Choroid plexus epithelial cell (primary cell): Measurements from ENCODE around the gene GRK7.
A peak's percentile ranks its signal among the peaks of the same experiment; 100 is the strongest.

Experiments used
- DNase-seq: peaks from one replicate; pipeline ENCODE4 v3.0.0-alpha.2; 2010; ENCODE audit warnings: low read depth
- H3K4me3 ChIP-seq: 2 replicates; pipeline ENCODE4 v1.5.1; 2011; ENCODE audit warnings: low read depth, mild to moderate bottlenecking, control low read depth, low read length, moderate library complexity
- CTCF ChIP-seq: conservative IDR thresholded peaks from 2 replicates; pipeline ENCODE4 v1.5.1; 2011; ENCODE audit warnings: low read depth, mild to moderate bottlenecking, control low read depth, inconsistent platforms, low read length, moderate library complexity

GRK7 gene

DNA sequence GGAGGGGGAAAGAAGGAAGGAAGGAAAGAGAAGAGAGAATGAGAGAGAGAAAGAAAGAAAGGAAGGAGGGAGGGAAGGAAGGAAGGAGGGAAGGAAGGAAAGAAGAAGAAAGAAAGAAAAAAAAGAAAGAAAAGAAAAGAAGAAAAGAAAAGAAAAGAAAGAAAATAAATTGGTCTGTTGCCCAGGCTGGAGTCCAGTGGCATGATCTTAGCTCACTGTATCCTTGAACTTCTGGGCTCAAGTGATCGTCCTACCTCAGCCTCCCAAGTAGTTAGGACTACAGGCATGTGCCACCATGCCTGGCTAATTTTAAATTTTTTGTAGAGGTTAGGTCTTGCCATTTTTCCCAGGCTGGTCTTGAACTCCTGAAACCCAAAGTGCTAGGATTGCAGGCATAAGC lies 36.7 kb upstream of the GRK7 start:
- no peak for TF ChIP-seq CTCF
- DNase-seq: no peak
- no peak overlapping the region for H3K4me3 ChIP-seq

- DNase-seq: peak; percentile 32
- no peak overlapping the region for H3K4me3 ChIP-seq
- no peak for TF ChIP-seq CTCF
Observed at GRCh38 chr3:141728355-141728892, 34.8 kb upstream of the GRK7 start.

DNA sequence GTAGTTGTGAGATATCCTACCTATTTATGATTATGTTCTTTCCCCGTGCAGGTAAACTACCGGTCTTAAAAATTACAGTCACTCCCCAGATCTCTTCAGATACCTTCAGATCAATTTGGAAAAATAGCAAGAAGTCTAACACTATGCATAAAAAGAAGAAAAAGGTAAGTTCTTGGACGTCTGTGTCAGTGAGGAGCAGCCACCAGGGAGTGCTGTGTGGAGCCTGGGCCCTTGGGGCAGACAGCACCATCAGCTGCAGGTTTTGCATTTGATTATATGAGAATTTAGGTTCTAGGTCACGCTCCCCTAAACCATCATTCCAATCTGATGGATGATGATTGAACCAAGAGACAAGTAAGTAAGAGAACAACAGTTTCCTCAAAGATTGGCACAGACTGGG lies 34.0 kb upstream of the GRK7 start:
- TF ChIP-seq CTCF: peak; percentile 26
- DNase-seq: no peak
- H3K4me3 ChIP-seq: no peak overlapping the region

- DNase-seq: no peak
- H3K4me3 ChIP-seq: no peak overlapping the region
- no peak for TF ChIP-seq CTCF
Observed at GRCh38 chr3:141735176-141735575, 28.0 kb upstream of the GRK7 start.

DNA sequence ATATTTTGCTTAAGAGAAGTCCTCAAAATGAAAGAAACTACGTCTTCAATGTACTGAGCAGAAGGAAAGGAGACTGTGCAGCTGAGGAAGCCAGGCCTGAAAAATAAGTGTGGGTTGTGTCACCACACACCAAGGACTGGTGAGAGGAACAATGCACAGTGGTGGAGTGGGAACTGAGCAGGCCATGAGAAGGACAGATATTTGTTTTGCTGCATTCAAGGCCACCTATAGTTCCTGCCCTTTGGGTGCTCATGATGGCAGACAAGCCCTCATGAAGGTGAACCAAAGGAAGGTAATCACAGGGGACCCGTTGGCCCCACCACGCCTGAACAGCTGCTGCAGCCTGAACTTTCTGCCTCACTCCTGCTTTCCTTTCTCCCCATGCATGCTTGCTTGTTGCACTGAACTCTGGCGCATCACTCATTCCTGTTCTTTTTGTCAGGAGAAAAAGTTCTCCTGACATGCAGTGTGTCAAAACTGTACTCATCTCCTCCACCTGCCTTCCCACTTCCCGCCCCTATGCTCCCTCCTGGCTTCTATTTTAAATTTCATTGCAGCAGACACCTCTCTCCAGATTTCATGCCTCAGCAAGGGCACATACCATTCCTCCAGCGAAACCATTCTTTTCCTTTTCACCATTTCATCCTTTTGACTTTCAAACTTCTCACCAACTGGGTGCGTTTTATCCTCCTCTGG lies 27.3 kb upstream of the GRK7 start:
- no peak for DNase-seq
- TF ChIP-seq CTCF: no peak
- H3K4me3 ChIP-seq: no peak overlapping the region

- no peak for TF ChIP-seq CTCF
- DNase-seq: no peak
- no peak overlapping the region for H3K4me3 ChIP-seq
Observed at GRCh38 chr3:141737093-141737492, 26.1 kb upstream of the GRK7 start.

DNA sequence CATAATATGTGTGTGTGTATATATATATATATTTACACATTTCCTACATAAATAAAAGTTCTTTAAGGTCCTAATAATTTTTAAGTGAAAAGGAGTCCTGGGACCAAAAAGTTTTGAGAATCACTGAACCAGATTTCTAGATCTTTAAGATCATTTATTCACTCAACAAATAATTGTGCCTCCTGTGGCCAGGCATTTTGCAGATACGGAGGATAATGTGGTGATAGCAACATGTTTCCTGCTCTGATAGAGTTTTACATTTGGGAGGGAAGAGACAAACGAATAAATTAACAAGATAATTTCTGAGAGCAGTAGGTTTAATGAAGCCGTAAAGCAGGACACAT lies 25.6 kb upstream of the GRK7 start:
- no peak for TF ChIP-seq CTCF
- H3K4me3 ChIP-seq: peak overlapping the region; percentile 95
- DNase-seq: no peak
